ENCODE results near the gene PRAMEF1.
"Not testable (repeated sequence)": the region's sequence is repeated elsewhere in the genome, so short reads cannot be mapped to it uniquely, and the experiment has no call there.

The PRAMEF1 gene

GRCh38 chr1:12791097-12791496 lies at the start of gene PRAMEF1:
TSS of gene PRAMEF1 (plus strand) at chr1:12791397. CDS start at chr1:12793228, 1,831 bp downstream.
- not testable (repeated sequence) for H3K4me3 ChIP-seq (ENCODE audit: low read length)

GRCh38 chr1:12741946-12742345 lies 49.3 kb upstream of the PRAMEF1 start:
- H3K4me3 ChIP-seq (ENCODE audit: low read length) = no peak overlapping the region
- no peak for TF ChIP-seq ZNF274 (IDR thresholded peaks at IDR 0.05; ENCODE audit: low read depth, low read length)

- H3K4me3 ChIP-seq (ENCODE audit: low read length) = no peak overlapping the region
- no peak for TF ChIP-seq ZNF274 (IDR thresholded peaks at IDR 0.05; ENCODE audit: low read depth, low read length)
These were observed 45.8 kb upstream of the PRAMEF1 start for GRCh38 chr1:12745126-12745991.

GRCh38 chr1:12745992-12746323 lies 45.2 kb upstream of the PRAMEF1 start, which contains the start of gene CFAP107:
TSS of gene CFAP107 (plus strand) at chr1:12746200. CDS start at chr1:12746431, 231 bp downstream.
- TF ChIP-seq ZNF274 (IDR thresholded peaks at IDR 0.05; ENCODE audit: low read depth, low read length) = no peak

GRCh38 chr1:12748778-12749355 lies 42.3 kb upstream of the PRAMEF1 start:
- H3K4me3 ChIP-seq (ENCODE audit: low read length) = no peak overlapping the region
- no peak for TF ChIP-seq ZNF274 (IDR thresholded peaks at IDR 0.05; ENCODE audit: low read depth, low read length)

More at GRCh38 chr1:12745992-12746323, 45.2 kb upstream of the PRAMEF1 start, which contains the start of gene CFAP107:
- no peak within 1 kb of the TSS for H3K4me3 ChIP-seq (ENCODE audit: low read length)

- no peak for TF ChIP-seq ZNF274 (IDR thresholded peaks at IDR 0.05; ENCODE audit: low read depth, low read length)
- H3K4me3 ChIP-seq (ENCODE audit: low read length) = no peak overlapping the region
These were observed 36.5 kb upstream of the PRAMEF1 start for GRCh38 chr1:12754738-12755137.

GRCh38 chr1:12756273-12756672 lies 34.9 kb upstream of the PRAMEF1 start:
- no peak overlapping the region for H3K4me3 ChIP-seq (ENCODE audit: low read length)
- no peak for TF ChIP-seq ZNF274 (IDR thresholded peaks at IDR 0.05; ENCODE audit: low read depth, low read length)

- no peak overlapping the region for H3K4me3 ChIP-seq (ENCODE audit: low read length)
- TF ChIP-seq ZNF274 (IDR thresholded peaks at IDR 0.05; ENCODE audit: low read depth, low read length) = no peak
These were observed 34.3 kb upstream of the PRAMEF1 start for GRCh38 chr1:12756768-12757413.

- no peak overlapping the region for H3K4me3 ChIP-seq (ENCODE audit: low read length)
- no peak for TF ChIP-seq ZNF274 (IDR thresholded peaks at IDR 0.05; ENCODE audit: low read depth, low read length)
These were observed 33.4 kb upstream of the PRAMEF1 start for GRCh38 chr1:12757836-12758235.

GRCh38 chr1:12760256-12760795 lies 30.9 kb upstream of the PRAMEF1 start:
- H3K4me3 ChIP-seq (ENCODE audit: low read length) = no peak overlapping the region
- no peak for TF ChIP-seq ZNF274 (IDR thresholded peaks at IDR 0.05; ENCODE audit: low read depth, low read length)

- H3K4me3 ChIP-seq (ENCODE audit: low read length) = no peak overlapping the region
- no peak for TF ChIP-seq ZNF274 (IDR thresholded peaks at IDR 0.05; ENCODE audit: low read depth, low read length)
These were observed 29.4 kb upstream of the PRAMEF1 start for GRCh38 chr1:12761781-12762180.

- no peak for TF ChIP-seq ZNF274 (IDR thresholded peaks at IDR 0.05; ENCODE audit: low read depth, low read length)
- H3K4me3 ChIP-seq (ENCODE audit: low read length) = no peak overlapping the region
These were observed 28.4 kb upstream of the PRAMEF1 start for GRCh38 chr1:12762766-12763165.

- no peak for TF ChIP-seq ZNF274 (IDR thresholded peaks at IDR 0.05; ENCODE audit: low read depth, low read length)
- no peak overlapping the region for H3K4me3 ChIP-seq (ENCODE audit: low read length)
These were observed 27.7 kb upstream of the PRAMEF1 start for GRCh38 chr1:12763479-12763878.

GRCh38 chr1:12764016-12764415 lies 27.2 kb upstream of the PRAMEF1 start:
- no peak for TF ChIP-seq ZNF274 (IDR thresholded peaks at IDR 0.05; ENCODE audit: low read depth, low read length)
- H3K4me3 ChIP-seq (ENCODE audit: low read length) = no peak overlapping the region
